NCI-H187 (cell line): Measurements from ENCODE around the gene STN1.

Experiments
- DNase-seq, 2 experiments: peaks; one replicate each; lab custom pipeline; 2025; lab: John Stamatoyannopoulos, UW

STN1 gene

GRCh38 chr10:103893817-103894216, 24.2 kb downstream of the STN1 start:
- DNase-seq, result no peak

- no peak for DNase-seq
Measured at GRCh38 chr10:103892181-103892580, 25.8 kb downstream of the STN1 start.

GRCh38 chr10:103890688-103891087, 27.3 kb downstream of the STN1 start:
- no peak for DNase-seq

GRCh38 chr10:103890194-103890658, 27.8 kb downstream of the STN1 start:
- DNase-seq, result no peak

GRCh38 chr10:103889121-103889720, 28.8 kb downstream of the STN1 start:
- DNase-seq, result no peak

- DNase-seq, result no peak
Measured at GRCh38 chr10:103888113-103888841, 29.7 kb downstream of the STN1 start.

GRCh38 chr10:103885617-103886016, 32.4 kb downstream of the STN1 start:
- no peak for DNase-seq

GRCh38 chr10:103884681-103885139, 33.3 kb downstream of the STN1 start:
- no peak for DNase-seq

- DNase-seq, result no peak
Measured at GRCh38 chr10:103882285-103883007, 35.5 kb downstream of the STN1 start.

- DNase-seq, result no peak
Measured at GRCh38 chr10:103881416-103882284, 36.3 kb downstream of the STN1 start.

GRCh38 chr10:103879831-103880230, 38.2 kb downstream of the STN1 start:
- DNase-seq, result no peak

- no peak for DNase-seq
Measured at GRCh38 chr10:103879409-103879808, 38.6 kb downstream of the STN1 start.

GRCh38 chr10:103877861-103878260, 40.1 kb downstream of the STN1 start:
- DNase-seq, result no peak

- no peak for DNase-seq
Measured at GRCh38 chr10:103876155-103876554, 41.8 kb downstream of the STN1 start.

GRCh38 chr10:103874730-103875129, 43.3 kb downstream of the STN1 start:
- no peak for DNase-seq

GRCh38 chr10:103872137-103872931, 45.6 kb downstream of the STN1 start:
- no peak for DNase-seq

GRCh38 chr10:103871006-103871405, 47.0 kb downstream of the STN1 start:
- DNase-seq, result no peak

- DNase-seq, result no peak
Measured at GRCh38 chr10:103870516-103870915, 47.5 kb downstream of the STN1 start.

- DNase-seq, result no peak
Measured at GRCh38 chr10:103869336-103869735, 48.6 kb downstream of the STN1 start.

- no peak for DNase-seq
Measured at GRCh38 chr10:103868200-103868599, 49.8 kb downstream of the STN1 start.

- no peak for DNase-seq
Measured at GRCh38 chr10:103861505-103861904, 56.5 kb downstream of the STN1 start.
